Measurements from ENCODE around the gene PHLDA1. TPM values are rescaled to one million over a fixed set of nuclear protein-coding genes. Genes with fewer than 3 reads are reported as not detected.

The PHLDA1 gene
- total RNA-seq, 1 experiment from 2014 or later, result 4.9 TPM

GRCh38 chr12:75979181-75979580 lies 52.4 kb downstream of the PHLDA1 start:
- no TSS peak for BruUV-seq (replicated peaks)
- DNase-seq (ENCODE audit: low spot score), result peak; percentile 56
- CTCF ChIA-PET, result no interaction called here
- intact Hi-C loops (cut with micrococcal nuclease; ENCODE audit: unreplicated experiment), result loop anchor here (5.0 kb wide), 2 partner anchors 37 to 43 kb away; no protein-coding TSS in a partner anchor
- POLR2A ChIA-PET (ENCODE audit: low non-redundant PET), result no interaction called here
- Histone ChIP-seq H3K4me3 (ENCODE audit: low read depth, low read length, poor library complexity, severe bottlenecking) (no peak overlapping the region), H3K36me3 (ENCODE audit: insufficient read depth, low read length, poor library complexity, severe bottlenecking) (no peaks in the 10 kb centered on the region), H3K27me3 (replicated peaks; ENCODE audit: insufficient read depth, low read depth, low read length, poor library complexity) (no peaks in the 10 kb centered on the region), H3K9me3 (ENCODE audit: low read depth, low read length, poor library complexity, severe bottlenecking) (no peaks in the 10 kb centered on the region), H3K27ac (ENCODE audit: low read depth, low read length, poor library complexity, severe bottlenecking) (peak overlapping the region; percentile 85), H3K4me1 (ENCODE audit: insufficient read depth, low read length, poor library complexity, severe bottlenecking) (peaks cover 43% of the 10 kb centered on the region)
- no peak for TF ChIP-seq CTCF (conservative IDR thresholded peaks at IDR 0.05; ENCODE audit: low read depth, low read length)
- no peak for TF ChIP-seq EZH2 (IDR thresholded peaks at IDR 0.05; ENCODE audit: borderline replicate concordance, low read depth, low read length, poor library complexity, severe bottlenecking)

GRCh38 chr12:75978677-75979076 lies 52.9 kb downstream of the PHLDA1 start:
- intact Hi-C loops (cut with micrococcal nuclease; ENCODE audit: unreplicated experiment), result loop anchor here (5.0 kb wide), 2 partner anchors 36 to 44 kb away; no protein-coding TSS in a partner anchor
- no peaks in the 10 kb centered on the region for H3K27me3 ChIP-seq (replicated peaks; ENCODE audit: insufficient read depth, low read depth, low read length, poor library complexity)
- no peaks in the 10 kb centered on the region for H3K36me3 ChIP-seq (ENCODE audit: insufficient read depth, low read length, poor library complexity, severe bottlenecking)
- H3K4me1 ChIP-seq (ENCODE audit: insufficient read depth, low read length, poor library complexity, severe bottlenecking), result peaks cover 43% of the 10 kb centered on the region
- ChIA-PET CTCF (no interaction called here), POLR2A (ENCODE audit: low non-redundant PET) (no interaction called here)
- BruUV-seq (replicated peaks), result no TSS peak
- H3K27ac ChIP-seq (ENCODE audit: low read depth, low read length, poor library complexity, severe bottlenecking), result peak overlapping the region; percentile 85
- H3K4me3 ChIP-seq (ENCODE audit: low read depth, low read length, poor library complexity, severe bottlenecking), result no peak overlapping the region
- no peak for TF ChIP-seq EZH2 (IDR thresholded peaks at IDR 0.05; ENCODE audit: borderline replicate concordance, low read depth, low read length, poor library complexity, severe bottlenecking)
- no peak for TF ChIP-seq CTCF (conservative IDR thresholded peaks at IDR 0.05; ENCODE audit: low read depth, low read length)
- H3K9me3 ChIP-seq (ENCODE audit: low read depth, low read length, poor library complexity, severe bottlenecking), result no peaks in the 10 kb centered on the region
- DNase-seq (ENCODE audit: low spot score), result no peak

DNA sequence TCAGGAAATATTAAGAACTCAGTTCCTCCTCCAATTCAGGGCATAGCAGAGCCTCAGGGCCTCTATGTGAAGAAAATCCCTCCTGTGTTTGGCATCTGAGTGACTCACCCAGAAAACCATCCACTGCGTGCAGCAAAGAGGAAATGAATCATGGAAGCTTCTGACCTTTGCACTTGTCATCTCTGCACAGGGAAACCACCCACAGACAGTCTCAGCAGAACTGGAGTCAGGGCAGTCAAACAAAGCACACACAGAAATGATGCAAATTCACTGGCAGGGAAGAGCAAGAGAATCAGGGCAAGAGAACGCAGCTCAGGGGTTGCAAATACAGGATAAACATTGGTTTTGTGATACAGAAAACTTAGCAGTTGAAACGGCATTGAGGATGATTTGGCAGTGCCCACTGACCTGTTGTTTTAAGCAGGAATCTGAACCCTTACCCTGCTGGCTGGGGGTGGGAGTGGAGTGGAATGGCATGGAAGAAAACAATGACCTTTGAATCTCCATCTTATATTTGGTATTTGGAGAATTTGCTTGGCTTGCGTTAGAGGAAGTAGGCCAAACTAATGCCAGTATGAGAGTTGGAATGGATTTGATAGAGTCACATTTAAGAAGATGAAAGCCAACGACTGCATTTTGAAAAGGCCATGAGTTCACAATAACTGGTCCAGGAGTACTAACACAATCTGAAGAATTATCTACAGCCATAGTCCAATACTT lies 53.5 kb downstream of the PHLDA1 start:
- H3K27ac ChIP-seq (ENCODE audit: low read depth, low read length, poor library complexity, severe bottlenecking), result peak overlapping the region; percentile 85
- H3K36me3 ChIP-seq (ENCODE audit: insufficient read depth, low read length, poor library complexity, severe bottlenecking), result no peaks in the 10 kb centered on the region
- H3K4me3 ChIP-seq (ENCODE audit: low read depth, low read length, poor library complexity, severe bottlenecking), result no peak overlapping the region
- BruUV-seq (replicated peaks), result TSS peak; percentile 96
- peaks cover 43% of the 10 kb centered on the region for H3K4me1 ChIP-seq (ENCODE audit: insufficient read depth, low read length, poor library complexity, severe bottlenecking)
- CTCF ChIA-PET, result interaction anchor here (0.6 kb wide), 2 partner anchors 24 to 56 kb away, joined by 4 to 5 read pairs; no protein-coding TSS in a partner anchor
- no peak for TF ChIP-seq CTCF (conservative IDR thresholded peaks at IDR 0.05; ENCODE audit: low read depth, low read length)
- no peak for TF ChIP-seq EZH2 (IDR thresholded peaks at IDR 0.05; ENCODE audit: borderline replicate concordance, low read depth, low read length, poor library complexity, severe bottlenecking)
- H3K27me3 ChIP-seq (replicated peaks; ENCODE audit: insufficient read depth, low read depth, low read length, poor library complexity), result no peaks in the 10 kb centered on the region
- POLR2A ChIA-PET (ENCODE audit: low non-redundant PET), result interaction anchor here (0.6 kb wide), 1 partner anchor 11 kb away, joined by 17 read pairs; no protein-coding TSS in a partner anchor
- intact Hi-C loops (cut with micrococcal nuclease; ENCODE audit: unreplicated experiment), result loop anchor here (5.0 kb wide), 2 partner anchors 36 to 44 kb away; no protein-coding TSS in a partner anchor
- H3K9me3 ChIP-seq (ENCODE audit: low read depth, low read length, poor library complexity, severe bottlenecking), result no peaks in the 10 kb centered on the region
- peak; percentile 98 for DNase-seq (ENCODE audit: low spot score)
